Erythroblast (primary cell): ENCODE data around the gene AGMO.

Experiments used
- DNase-seq, 2 experiments: peaks; one replicate each; lab custom pipeline; 2025; lab: John Stamatoyannopoulos, UW
- GATA1 ChIP-seq: IDR thresholded peaks from 2 replicates; pipeline ENCODE4 v1.6.1; 2011; ENCODE audit warnings: low read depth, mild to moderate bottlenecking, control low read depth, low read length, moderate library complexity
- POLR2A ChIP-seq: IDR thresholded peaks from 2 replicates; pipeline ENCODE4 v1.6.1; 2011; ENCODE audit warnings: mild to moderate bottlenecking, low read length

The AGMO gene

DNA sequence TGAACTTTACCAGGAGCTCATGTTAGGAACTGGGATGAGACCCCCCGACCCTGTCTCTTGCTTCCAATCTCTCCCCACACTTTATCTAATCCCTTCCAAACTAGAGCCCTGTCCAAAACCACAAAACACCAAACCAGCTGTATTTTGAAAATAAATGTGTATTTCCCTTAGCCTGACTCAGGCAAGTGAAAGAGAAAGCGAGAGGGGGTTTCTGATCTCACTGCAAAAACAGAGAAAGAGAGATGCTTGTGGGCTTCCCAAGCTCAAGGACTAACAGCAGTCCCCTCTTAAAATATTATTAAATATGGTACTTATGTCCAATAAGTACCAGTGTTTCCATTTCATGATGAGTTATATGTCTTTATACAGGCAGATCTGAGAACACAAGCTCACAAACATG, 122.0 kb downstream of the AGMO start:
- DNase-seq, result no peak
- TF ChIP-seq POLR2A, result no peak
- no peak for TF ChIP-seq GATA1

GRCh38 chr7:15433151-15433550, 128.7 kb downstream of the AGMO start:
- no peak for TF ChIP-seq POLR2A
- TF ChIP-seq GATA1, result no peak
- DNase-seq, result no peak

- no peak for DNase-seq
- no peak for TF ChIP-seq GATA1
- TF ChIP-seq POLR2A, result no peak
Observed at GRCh38 chr7:15430911-15431310, 130.9 kb downstream of the AGMO start.

- no peak for DNase-seq
- TF ChIP-seq GATA1 (no peak), POLR2A (no peak)
Observed at GRCh38 chr7:15430191-15430590, 131.6 kb downstream of the AGMO start.

DNA sequence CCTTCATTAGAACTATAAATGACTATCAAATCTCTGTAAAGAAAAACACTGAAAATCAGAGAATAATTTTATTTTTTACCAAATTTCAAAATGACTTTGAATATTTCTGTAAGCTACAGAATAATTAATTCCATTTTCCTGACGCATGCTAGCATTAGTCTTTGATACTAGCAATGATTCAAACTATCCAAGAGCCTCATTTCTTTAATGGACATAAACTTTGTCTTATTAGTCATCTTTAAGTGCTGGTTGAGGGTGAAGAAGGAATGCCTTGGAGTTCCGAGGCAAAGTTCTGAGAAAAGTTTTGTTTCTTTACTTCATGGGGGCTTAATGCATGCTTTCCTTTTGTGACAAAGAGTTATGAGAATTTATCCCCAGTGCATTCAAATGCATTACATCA, 137.3 kb downstream of the AGMO start:
- no peak for DNase-seq
- TF ChIP-seq GATA1 (no peak), POLR2A (no peak)

- no peak for DNase-seq
- no peak for TF ChIP-seq GATA1
- TF ChIP-seq POLR2A, result no peak
Observed at GRCh38 chr7:15419596-15419995, 142.2 kb downstream of the AGMO start.

DNA sequence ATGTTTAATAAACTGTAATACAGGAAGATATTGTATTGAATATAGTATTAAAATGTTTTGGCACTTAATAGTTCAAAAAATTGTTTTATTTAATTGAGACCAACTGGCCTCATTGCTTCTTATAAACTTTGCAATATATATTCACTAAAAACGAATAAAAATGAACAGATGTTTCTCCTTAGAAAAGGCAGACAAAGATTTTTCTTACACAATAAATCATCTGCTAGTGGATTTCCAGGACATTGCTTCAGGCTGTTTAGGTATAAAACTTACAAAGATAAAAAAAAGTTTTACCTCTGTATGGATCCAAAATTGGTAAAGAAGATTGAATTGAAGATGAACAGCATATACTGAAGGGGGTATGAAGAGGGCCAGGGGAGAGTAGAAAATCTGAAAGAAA, 143.6 kb downstream of the AGMO start:
- TF ChIP-seq POLR2A, result no peak
- TF ChIP-seq GATA1, result no peak
- no peak for DNase-seq

- no peak for DNase-seq
- no peak for TF ChIP-seq POLR2A
- TF ChIP-seq GATA1, result no peak
Observed at GRCh38 chr7:15417341-15417988, 144.3 kb downstream of the AGMO start.

DNA sequence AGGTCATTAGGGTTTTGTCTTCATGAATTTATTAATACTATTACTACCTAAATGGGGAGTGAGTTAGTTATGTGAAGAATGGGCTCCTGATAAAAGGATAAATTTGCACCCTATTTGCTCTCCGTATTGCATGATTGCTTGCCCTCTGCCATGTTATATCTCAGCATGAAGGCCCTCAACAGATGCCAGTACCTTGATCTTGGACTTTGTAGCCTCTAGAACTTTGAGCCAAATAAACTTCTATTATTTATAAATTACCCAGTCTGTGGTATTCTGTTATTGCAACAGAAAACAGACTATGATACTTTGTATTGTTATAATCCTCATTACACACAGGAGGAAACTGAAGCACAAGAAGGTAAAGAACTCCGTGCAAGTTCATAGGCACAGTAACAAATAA, 150.8 kb downstream of the AGMO start:
- DNase-seq, result no peak
- TF ChIP-seq POLR2A (no peak), GATA1 (no peak)

DNA sequence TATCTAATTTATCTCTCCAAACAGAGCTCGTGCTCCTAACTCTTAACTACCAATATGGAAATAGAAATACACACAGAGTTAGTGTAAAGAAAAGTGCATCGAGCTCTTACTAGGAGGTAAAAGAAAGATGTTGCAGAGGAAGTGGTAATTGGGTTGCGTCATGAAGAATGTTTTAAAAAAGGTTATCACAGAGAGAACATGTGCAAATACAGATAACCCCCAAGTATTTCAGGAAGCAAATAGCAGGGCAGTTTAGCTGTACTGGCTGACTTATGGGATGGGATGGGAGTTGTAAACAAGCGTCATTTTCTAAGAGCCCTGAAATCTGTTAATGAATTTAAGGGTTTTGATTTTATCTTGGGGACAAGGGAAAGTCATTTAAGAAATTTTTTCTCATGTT, 153.9 kb downstream of the AGMO start:
- peak; percentile 74 to 79 for DNase-seq

DNA sequence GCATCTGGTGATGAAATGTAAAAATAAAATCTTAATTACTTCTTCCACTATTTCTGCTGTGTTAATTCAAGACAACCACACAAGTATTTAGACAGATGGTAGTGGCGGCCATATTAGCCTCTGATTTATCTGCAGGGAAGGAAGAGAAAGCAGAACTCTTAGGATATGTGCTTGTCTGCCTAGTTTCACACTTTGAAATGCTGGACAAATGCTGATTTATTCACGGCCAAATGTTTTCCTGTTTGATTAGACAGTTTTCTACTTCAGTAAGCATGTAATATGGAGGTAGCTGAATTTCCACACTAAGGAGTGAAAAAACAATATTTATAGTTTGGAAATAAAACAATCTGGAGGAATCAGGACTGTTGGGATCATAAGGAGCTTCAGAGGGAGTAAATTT, 158.1 kb downstream of the AGMO start:
- DNase-seq, result no peak
- TF ChIP-seq GATA1, result no peak
- TF ChIP-seq POLR2A, result no peak

More for the DNA sequence above, 153.9 kb downstream of the AGMO start:
- TF ChIP-seq GATA1, result no peak
- TF ChIP-seq POLR2A, result no peak

- TF ChIP-seq GATA1, result no peak
- no peak for TF ChIP-seq POLR2A
- no peak for DNase-seq
Observed at GRCh38 chr7:15403315-15403714, 158.5 kb downstream of the AGMO start.

- no peak for DNase-seq
Observed at GRCh38 chr7:15402436-15403136, 159.2 kb downstream of the AGMO start.

GRCh38 chr7:15400440-15400839, 161.4 kb downstream of the AGMO start:
- TF ChIP-seq POLR2A (no peak), GATA1 (no peak)
- DNase-seq, result no peak

More at GRCh38 chr7:15402436-15403136, 159.2 kb downstream of the AGMO start:
- TF ChIP-seq GATA1, result no peak

DNA sequence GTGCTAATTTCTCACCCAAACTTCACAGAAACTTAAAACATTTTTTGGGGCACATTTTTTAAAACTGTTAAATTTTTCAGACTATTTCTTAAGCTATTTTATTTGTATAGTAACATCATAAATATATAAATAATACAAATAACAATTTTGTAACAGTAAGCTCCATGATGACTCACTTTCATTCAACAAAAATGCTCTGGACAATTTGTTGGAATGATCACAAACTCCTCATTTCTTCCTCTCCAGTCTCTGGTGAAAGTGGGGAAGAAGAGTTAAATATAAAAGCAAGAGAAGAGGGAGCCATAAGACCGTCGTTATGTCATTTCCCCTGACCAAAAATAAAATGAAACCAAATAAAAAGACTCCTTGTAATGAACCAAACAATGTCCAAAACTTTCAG, 162.4 kb downstream of the AGMO start:
- no peak for DNase-seq

More for the DNA sequence above, 162.4 kb downstream of the AGMO start:
- TF ChIP-seq GATA1 (no peak), POLR2A (no peak)
